Stimulated activated CD4-positive, alpha-beta T cell treated with anti-CD3 and anti-CD28 coated beads, Interleukin-15, amount 100 ng/mL, for 1 hour (primary cell): ENCODE data around the gene PRAMEF17.
"Not testable (repeated sequence)": the region's sequence is repeated elsewhere in the genome, so short reads cannot be mapped to it uniquely, and the experiment has no call there.

ENCODE experiments used
- DNase-seq, 2 donors: peaks; one replicate each; pipeline ENCODE4 v3.0.0-alpha.2; 2020; ENCODE audit warnings: low read depth in 1 of 2, low spot score in 1 of 2

Gene PRAMEF17

GRCh38 chr1:13389332-13389731 lies at the start of gene PRAMEF17:
Gene PRAMEF17, plus strand, starts transcription at chr1:13389632. Its CDS starts 26 bp downstream, at chr1:13389658.
- DNase-seq, result not testable (repeated sequence)

- not testable (repeated sequence) for DNase-seq
These were observed 46.9 kb upstream of the PRAMEF17 start for GRCh38 chr1:13342496-13342895.

- not testable (repeated sequence) for DNase-seq
These were observed 42.4 kb upstream of the PRAMEF17 start, which contains the start of gene PRAMEF14 for GRCh38 chr1:13347034-13347433. Gene PRAMEF14, minus strand, starts transcription at chr1:13347134. Its CDS starts 1,820 bp downstream, at chr1:13345314.

GRCh38 chr1:13353476-13353875 lies 36.0 kb upstream of the PRAMEF17 start:
- not testable (repeated sequence) for DNase-seq

- not testable (repeated sequence) for DNase-seq
These were observed 35.0 kb upstream of the PRAMEF17 start for GRCh38 chr1:13354475-13354874.

GRCh38 chr1:13356774-13357173 lies 32.7 kb upstream of the PRAMEF17 start:
- not testable (repeated sequence) for DNase-seq

GRCh38 chr1:13362364-13362763 lies 27.1 kb upstream of the PRAMEF17 start:
- not testable (repeated sequence) for DNase-seq

GRCh38 chr1:13364928-13365327 lies 24.5 kb upstream of the PRAMEF17 start:
- DNase-seq, result not testable (repeated sequence)

- DNase-seq, result not testable (repeated sequence)
These were observed 22.9 kb upstream of the PRAMEF17 start for GRCh38 chr1:13366536-13366935.

- DNase-seq, result not testable (repeated sequence)
These were observed 20.9 kb upstream of the PRAMEF17 start for GRCh38 chr1:13368544-13368943.

GRCh38 chr1:13378983-13379382 lies 10.4 kb upstream of the PRAMEF17 start:
- DNase-seq, result not testable (repeated sequence)

GRCh38 chr1:13380380-13380779 lies 9.1 kb upstream of the PRAMEF17 start:
- DNase-seq, result not testable (repeated sequence)

- not testable (repeated sequence) for DNase-seq
These were observed 3.6 kb downstream of the PRAMEF17 start for GRCh38 chr1:13393004-13393403.

- DNase-seq, result not testable (repeated sequence)
These were observed 5.3 kb downstream of the PRAMEF17 start for GRCh38 chr1:13394761-13395160.

GRCh38 chr1:13395311-13395710 lies 5.9 kb downstream of the PRAMEF17 start:
- not testable (repeated sequence) for DNase-seq

- DNase-seq, result no peak
These were observed 18.4 kb downstream of the PRAMEF17 start for GRCh38 chr1:13407811-13408210.

GRCh38 chr1:13410150-13410549 lies 20.7 kb downstream of the PRAMEF17 start, which contains the start of gene PRAMEF20:
Gene PRAMEF20, plus strand, starts transcription at chr1:13410450. Its CDS starts 5,905 bp downstream, at chr1:13416355.
- not testable (repeated sequence) for DNase-seq

- no peak for DNase-seq
These were observed 41.1 kb downstream of the PRAMEF17 start for GRCh38 chr1:13430495-13430894.

GRCh38 chr1:13432251-13432650 lies 42.8 kb downstream of the PRAMEF17 start:
- DNase-seq, result no peak

GRCh38 chr1:13433694-13434358 lies 44.4 kb downstream of the PRAMEF17 start:
- not testable (repeated sequence) for DNase-seq

- DNase-seq, result no peak
These were observed 46.0 kb downstream of the PRAMEF17 start for GRCh38 chr1:13435458-13435857.

- not testable (repeated sequence) for DNase-seq
These were observed 49.8 kb downstream of the PRAMEF17 start for GRCh38 chr1:13439104-13439783.
